ENCODE measurements around the gene GPR108.

The GPR108 gene

GRCh38 chr19:6691342-6691741 is 46.0 kb downstream of the GPR108 start:
- H3K4me3 ChIP-seq (ENCODE audit: low read depth, low read length): no peak overlapping the region
- TF ChIP-seq CTCF (conservative IDR thresholded peaks at IDR 0.05; ENCODE audit: low read depth, low read length): no peak
- DNase-seq (ENCODE audit: low read depth): no peak

DNA sequence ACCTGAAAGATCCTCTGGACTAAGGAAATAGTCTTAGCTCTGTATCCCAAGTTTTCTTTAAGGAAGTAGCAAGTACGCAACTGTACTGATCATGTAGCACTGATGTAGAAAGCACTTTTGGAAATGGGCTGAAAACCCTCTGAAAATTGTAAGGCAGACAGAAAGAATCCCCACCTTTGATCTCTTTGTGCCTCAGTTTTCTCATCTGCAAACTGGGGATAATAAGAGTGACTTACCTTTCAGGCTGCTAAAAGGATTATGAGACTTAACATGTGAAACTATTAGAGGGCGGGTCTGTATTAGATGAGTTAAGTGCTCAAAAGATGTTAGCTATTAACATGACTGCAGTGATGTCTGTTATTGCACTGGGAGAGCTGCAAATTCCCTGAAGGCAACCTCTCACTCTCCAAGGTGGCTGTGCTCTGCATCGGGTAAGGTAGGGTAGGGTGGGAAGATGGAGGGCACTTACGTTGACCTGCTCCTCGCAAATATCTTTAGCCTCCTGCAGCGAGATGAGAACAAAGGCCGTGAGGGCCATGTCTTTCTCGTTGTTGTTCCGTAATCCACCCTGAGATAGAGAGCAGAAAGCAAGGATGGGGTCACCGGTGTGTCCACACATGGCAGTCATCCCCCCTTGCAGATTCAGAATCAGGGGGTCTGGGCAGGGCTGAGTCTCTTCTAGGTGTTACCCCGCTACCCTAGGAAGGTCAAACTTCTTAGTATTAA is 47.1 kb downstream of the GPR108 start:
- DNase-seq (ENCODE audit: low read depth): no peak
- no peak overlapping the region for H3K4me3 ChIP-seq (ENCODE audit: low read depth, low read length)
- no peak for TF ChIP-seq CTCF (conservative IDR thresholded peaks at IDR 0.05; ENCODE audit: low read depth, low read length)

GRCh38 chr19:6687114-6687513 is 50.3 kb downstream of the GPR108 start:
- no peak overlapping the region for H3K4me3 ChIP-seq (ENCODE audit: low read depth, low read length)
- no peak for DNase-seq (ENCODE audit: low read depth)
- TF ChIP-seq CTCF (conservative IDR thresholded peaks at IDR 0.05; ENCODE audit: low read depth, low read length): no peak

DNA sequence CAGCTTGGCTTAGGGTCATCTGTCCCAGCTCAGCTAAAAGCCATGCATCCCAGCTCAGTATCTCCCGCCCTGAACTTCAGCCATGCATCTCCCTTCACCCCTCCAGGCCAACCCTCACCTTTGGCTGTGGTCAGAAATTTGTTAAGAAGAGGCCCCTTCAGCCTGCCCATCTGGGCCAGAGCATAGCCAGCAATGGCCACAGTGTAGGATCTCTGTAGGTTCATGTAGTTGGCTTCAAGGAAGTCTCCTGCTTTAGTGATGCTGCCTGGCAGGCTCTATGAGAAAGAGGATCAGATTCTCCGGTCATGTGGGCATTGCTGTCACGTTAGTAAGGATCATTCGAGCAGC is 50.8 kb downstream of the GPR108 start:
- H3K4me3 ChIP-seq (ENCODE audit: low read depth, low read length): no peak overlapping the region
- DNase-seq (ENCODE audit: low read depth): no peak
- TF ChIP-seq CTCF (conservative IDR thresholded peaks at IDR 0.05; ENCODE audit: low read depth, low read length): no peak

- no peak for DNase-seq (ENCODE audit: low read depth)
- TF ChIP-seq CTCF (conservative IDR thresholded peaks at IDR 0.05; ENCODE audit: low read depth, low read length): no peak
- H3K4me3 ChIP-seq (ENCODE audit: low read depth, low read length): no peak overlapping the region
Measured at GRCh38 chr19:6685962-6686627, 51.3 kb downstream of the GPR108 start.

GRCh38 chr19:6685482-6685881 is 51.9 kb downstream of the GPR108 start:
- H3K4me3 ChIP-seq (ENCODE audit: low read depth, low read length): no peak overlapping the region
- DNase-seq (ENCODE audit: low read depth): no peak
- TF ChIP-seq CTCF (conservative IDR thresholded peaks at IDR 0.05; ENCODE audit: low read depth, low read length): no peak

DNA sequence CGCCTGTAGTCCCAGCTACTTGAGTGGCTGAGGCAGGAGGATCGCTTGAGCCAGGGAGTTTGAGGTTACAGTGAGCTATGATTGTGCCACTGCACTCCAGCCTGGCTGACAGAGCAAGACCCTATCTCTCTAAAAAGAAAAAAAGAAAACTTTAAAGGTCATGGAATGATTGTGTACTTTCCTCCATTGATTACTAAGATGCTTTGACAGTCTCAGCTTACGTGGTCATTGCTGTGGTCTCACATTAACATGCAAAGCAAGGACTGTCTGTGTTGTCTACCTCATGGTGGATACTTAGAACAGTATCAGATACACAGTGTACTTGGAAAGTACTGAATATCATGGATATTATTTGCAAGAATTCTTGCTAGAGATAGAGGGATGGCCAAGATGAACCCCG is 53.4 kb downstream of the GPR108 start:
- no peak overlapping the region for H3K4me3 ChIP-seq (ENCODE audit: low read depth, low read length)
- no peak for TF ChIP-seq CTCF (conservative IDR thresholded peaks at IDR 0.05; ENCODE audit: low read depth, low read length)
- no peak for DNase-seq (ENCODE audit: low read depth)

All from choroid plexus epithelial cell (primary cell).